ENCODE data around the gene KLC4.

DNA sequence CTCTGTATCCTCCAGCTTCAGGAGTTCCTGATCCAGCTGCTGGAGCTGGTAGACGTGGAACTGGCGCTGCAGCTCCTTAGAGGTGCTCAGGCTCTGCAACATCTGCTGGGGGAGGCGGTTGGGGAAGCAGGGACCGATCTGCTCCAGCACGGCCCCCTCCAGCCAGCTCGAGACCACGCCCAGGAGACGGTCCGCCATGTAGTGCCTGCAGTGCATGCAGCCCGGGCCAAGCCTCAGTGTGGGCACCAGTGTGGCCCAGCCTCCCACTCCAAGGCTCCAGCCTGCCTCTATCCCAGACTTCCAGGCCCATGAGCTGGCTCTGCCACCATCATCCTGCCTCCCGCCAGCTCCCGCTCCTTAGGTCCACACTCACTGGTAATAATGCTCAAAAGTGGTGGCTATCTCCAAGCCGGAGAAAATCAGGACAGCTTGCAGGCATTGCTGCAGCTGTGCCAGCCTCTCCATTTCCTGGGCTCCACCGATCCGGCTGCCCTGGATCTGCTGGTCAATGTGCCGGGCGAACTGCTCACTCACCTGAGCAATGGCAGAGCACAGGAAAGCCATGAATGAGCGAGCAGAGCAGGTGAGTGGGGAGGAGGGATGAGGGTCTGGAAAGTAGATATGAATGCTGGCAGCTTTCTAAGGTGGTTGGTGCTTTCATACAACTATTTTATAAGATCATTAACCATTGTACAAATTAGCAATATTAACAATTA is 18.7 kb upstream of the KLC4 start:
- TF ChIP-seq POLR2A (IDR thresholded peaks at IDR 0.05): no peak
- TF ChIP-seq POLR2AphosphoS5 (IDR thresholded peaks at IDR 0.05): no peak

All from gastroesophageal sphincter (tissue), 2 donors.